GM21529 (cell line): Measurements from ENCODE around the gene TDRKH.
"Not testable (repeated sequence)": the region's sequence is repeated elsewhere in the genome, so short reads cannot be mapped to it uniquely, and the experiment has no call there.

ENCODE experiments used
- ATAC-seq: cut with Tn5 transposase; IDR thresholded peaks from one replicate; pipeline ENCODE4 v1.9.1; 2021; ENCODE audit not compliant: unreplicated experiment

The TDRKH gene

DNA sequence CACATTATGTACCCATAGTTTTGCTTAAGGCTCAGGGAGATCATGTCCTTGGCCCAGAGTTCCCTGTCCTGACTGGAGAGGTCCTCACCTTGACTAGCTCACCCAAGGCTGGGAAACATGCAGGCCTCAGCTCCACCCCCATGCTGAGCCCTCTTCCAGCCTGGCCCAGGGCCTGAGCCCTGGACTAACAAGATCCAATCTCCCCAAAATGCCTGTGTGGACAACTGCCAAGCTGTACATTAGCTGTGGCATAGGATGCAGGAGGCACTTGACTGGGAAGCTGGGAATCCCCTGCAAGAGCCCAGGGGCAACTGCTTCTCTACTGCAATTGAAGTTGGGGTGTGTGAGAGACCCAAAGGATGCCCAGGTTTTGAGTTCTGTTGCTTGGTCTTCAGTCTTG is 12.9 kb upstream of the TDRKH start:
- ATAC-seq = no peak

DNA sequence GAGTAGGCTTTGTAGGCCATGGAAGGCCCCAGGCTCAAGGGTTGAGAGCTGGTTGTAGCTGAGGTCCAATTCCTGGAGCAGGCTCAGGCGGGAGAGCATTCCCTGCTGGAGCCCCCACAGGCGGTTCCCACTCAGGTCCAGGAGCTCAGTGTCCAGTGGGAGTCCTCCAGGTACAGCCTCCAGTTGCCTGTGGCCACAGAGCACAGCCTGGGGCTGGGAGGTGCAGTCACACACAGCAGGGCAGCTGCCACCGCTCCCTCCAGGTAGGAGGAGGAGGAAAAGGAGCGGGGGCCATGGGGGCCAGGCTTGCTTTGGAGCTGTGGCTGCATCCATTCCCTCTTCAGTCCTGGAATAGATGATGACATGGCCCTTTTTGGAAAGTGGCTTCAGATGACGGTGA is 12.1 kb upstream of the TDRKH start:
- no peak for ATAC-seq

GRCh38 chr1:151801846-151802245 is 11.5 kb upstream of the TDRKH start:
- no peak for ATAC-seq

- no peak for ATAC-seq
These were observed 11.1 kb upstream of the TDRKH start for GRCh38 chr1:151801310-151801820.

DNA sequence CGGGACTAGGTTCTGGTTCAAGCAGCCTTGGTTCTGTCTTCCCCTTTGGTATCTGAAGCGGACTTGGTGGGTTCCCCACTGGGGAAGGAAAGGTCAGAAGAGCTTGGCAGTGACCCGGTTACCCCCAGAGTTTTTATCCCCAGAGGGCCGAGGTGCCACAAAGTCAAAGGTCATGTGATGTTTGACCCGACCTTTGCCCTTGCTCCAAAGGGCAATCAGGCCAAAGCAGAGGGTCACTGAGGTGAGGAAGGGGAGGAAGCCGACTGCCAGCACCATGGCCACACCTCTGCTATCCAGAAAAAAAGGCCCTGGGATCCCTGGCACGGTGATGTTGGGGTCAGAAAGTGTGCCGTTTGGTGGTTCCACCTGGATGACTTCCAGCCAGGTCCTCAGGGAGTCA is 10.5 kb upstream of the TDRKH start:
- no peak for ATAC-seq

DNA sequence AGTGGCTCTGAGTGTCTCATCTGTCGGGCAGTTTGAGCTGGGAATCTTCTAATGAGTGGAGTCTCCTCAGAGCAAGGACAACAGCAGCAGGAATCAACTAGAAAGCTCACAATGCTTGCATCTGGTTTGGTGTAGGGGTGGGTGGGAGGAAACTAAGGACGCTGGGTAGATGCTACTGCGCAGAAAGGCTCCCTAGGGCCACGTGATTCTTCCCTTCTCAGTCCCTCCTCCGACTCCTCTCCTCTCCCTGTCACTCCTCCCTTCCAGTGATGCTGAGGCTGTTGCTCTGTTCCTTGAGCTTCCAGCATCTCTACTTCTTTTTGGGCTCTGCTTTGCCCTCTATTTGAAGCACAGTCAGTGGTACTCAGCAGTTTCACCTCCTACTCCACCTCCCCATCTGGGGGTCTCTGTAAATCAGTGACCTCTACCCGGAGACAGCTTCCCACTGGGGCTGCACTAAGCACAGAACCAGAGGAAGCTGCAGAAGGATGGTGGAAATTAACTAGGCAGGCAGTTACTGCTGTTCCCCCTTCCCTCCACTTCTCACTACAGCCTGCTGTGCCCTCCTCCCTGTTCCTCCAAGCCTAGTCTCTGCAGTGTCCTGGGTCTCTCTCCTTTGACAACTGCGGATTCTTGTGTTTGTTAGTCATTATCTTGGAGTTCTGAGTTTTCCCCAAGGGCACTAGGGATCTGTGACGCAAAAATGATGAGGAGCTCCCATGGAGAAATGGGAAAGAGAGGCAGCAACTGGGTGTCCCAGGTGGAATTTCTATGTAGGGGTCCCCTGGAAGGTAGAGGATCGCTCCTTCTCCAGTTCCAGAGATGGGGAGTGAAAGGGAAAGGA is 9.1 kb upstream of the TDRKH start:
- ATAC-seq = no peak

DNA sequence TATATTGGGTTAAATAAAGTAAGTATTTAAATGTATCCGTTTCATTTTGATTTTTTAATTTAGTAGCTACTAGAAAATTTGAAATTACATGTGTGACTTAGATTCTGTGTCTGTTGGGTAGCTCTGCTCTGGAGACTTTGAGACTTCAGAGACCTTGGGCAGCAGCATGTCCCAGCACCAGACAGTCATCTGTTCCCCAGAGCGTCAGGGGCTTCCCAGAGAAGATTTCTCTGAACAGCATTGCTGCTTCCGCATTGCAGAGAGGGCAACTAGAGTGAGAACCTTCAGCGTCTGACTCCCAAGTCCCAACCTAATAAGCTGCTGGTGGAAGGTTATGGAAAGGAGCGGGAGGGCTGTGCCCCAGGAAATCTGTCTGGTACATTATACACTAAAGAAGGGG is 8.3 kb upstream of the TDRKH start:
- ATAC-seq = no peak

DNA sequence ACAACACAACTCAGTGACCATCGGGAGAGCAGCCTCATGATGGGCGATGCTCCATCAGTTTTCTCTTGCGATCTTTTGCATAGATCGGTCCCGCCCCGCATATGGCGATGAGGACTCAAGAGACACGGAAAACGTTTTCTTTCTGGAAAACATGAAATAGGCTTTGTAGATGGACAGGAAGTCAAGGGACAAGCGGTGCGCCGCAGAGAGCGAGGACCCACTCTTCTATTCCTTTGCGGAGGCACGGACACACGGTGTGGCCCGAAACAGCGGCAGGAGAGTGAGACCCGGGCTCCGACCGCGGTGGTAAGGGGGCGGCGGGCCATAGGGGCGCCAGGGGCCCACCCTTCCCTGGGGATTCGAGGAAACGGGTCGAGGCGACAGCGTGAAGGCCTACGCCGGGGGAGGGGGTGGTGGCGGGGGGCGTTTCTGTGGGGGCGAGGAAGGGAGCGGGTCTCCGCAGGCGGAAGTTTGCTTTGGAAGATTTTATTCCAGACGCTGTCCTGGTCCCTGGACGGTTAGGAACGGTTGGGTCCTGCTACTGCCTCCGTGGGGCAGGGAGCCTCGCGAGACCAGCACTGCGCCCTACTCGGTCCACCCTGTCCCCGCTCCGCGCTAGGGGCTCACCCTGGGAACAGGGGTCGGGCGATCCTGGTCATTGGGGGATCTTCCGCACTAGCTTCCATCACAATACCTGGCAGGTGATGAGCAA is 796 bp upstream of the TDRKH start:
- ATAC-seq = peak; percentile 2

GRCh38 chr1:151787689-151788088 is 2.6 kb downstream of the TDRKH start:
- no peak for ATAC-seq

DNA sequence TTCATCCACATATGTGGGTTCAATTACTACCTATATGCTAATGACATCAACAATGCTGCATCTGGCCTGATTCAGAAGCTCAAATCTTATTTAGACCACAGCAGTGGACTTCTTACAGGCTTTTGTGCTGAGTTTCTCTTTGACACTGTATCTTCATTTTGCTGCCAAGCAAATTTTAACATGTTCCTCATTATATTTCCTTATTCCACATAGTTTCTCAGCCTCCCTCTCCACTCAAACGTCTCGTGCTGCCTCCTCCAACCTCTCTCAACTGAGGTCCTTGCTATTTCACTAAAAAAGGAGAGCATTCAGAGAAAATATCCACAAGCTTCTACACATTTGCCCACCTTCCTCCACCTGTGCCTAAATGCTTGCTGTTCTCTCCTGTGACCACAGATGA is 6.5 kb downstream of the TDRKH start:
- no peak for ATAC-seq

GRCh38 chr1:151782741-151783140 is 7.6 kb downstream of the TDRKH start:
- no peak for ATAC-seq

DNA sequence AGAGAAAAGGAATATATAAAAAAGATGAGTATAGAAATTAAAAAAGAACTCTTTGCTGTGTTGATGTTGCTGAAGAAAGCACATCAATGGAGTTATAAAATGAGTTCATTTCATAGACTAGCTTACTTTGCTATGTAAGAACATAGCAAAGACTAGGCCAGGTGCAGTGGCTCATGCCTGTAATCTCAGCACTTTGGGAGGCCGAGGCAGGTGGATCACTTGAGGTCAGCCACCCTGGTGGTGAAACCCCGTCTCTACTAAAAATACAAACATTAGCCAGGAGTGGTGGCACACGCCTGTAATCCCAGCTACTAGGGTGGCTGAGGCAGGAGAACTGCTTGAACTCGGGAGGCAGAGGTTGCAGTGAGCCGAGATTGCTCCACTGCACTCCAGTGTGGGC is 8.3 kb downstream of the TDRKH start:
- ATAC-seq = not testable (repeated sequence)

- not testable (repeated sequence) for ATAC-seq
These were observed 9.6 kb downstream of the TDRKH start for GRCh38 chr1:151780736-151781135.

DNA sequence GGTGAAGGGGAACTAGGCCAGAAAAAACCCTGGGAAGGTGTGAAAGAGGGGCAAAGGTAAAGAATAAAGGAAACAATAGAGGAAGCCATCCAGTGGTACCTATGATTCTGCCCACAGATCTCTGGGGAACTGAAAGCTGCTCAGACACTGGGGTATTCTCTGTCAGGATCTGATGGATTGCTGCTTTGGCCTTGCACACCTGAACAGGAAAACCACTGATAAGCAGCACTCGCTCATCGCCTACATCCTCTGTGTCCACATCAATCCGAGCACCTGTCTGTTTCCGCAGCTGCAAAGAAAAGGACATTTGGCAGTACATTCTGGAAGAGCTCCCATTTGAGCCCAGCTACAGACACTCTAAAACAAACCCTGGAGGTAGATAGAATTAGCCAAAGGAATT is 10.4 kb downstream of the TDRKH start:
- no peak for ATAC-seq

- ATAC-seq = no peak
These were observed 13.0 kb downstream of the TDRKH start for GRCh38 chr1:151777317-151777716.

- no peak for ATAC-seq
These were observed 13.6 kb downstream of the TDRKH start for GRCh38 chr1:151776665-151777062.

DNA sequence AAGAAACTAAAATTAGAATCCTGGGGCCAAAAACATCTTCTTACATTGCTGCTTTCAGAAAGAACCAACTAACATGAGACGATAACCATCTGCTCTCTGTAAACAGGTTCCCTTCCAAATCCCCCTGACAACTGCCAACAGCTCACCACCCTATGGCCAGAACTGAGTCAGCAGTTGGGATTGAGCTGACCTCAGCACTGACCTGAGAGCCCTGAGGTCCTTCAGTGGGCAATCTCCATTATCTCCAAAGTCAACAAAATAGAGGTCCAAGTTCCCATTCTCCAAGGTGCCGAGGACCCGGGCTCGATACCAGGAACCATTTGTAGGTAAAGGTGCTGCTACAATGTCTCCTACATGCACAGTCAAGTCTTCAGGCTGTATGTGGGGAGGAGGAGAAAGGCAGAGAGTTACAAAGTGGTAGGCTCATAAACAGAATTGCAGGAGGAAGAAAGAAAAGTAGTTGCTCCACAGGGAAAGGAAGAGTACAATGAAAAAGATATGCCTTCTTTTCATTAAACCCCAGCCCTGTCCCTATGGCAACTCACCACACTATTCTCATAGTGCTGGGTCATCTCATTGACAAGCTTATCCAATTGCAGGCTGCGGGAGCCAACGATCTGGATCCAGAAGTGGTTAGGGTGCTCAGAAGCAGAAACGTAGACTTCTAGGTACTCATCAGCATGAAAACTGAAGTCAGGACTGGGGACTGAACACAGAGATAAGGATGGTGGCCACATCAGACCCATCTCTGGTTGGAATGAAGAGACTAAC is 14.2 kb downstream of the TDRKH start:
- ATAC-seq = no peak

- ATAC-seq = no peak
These were observed 15.9 kb downstream of the TDRKH start for GRCh38 chr1:151774256-151774922.

DNA sequence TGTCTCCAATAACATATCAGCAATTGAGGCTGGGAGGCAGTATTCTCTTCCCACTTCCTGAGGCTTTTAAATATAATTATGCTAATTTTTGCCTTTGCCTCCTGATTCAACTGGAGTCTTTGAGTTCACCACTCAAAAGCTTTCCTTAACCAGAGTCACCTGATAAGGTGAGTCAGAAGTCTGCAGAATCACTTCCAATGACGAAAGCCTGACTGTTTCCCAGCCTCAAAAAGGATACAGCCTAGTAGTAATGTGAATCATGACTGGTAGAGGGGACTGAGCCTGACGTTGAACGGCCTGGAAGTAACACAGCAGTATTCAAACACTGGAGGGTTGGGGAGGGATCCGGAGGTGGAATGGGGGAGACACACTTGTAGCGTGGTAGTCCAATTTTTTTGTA is 16.6 kb downstream of the TDRKH start:
- no peak for ATAC-seq

- not testable (repeated sequence) for ATAC-seq
These were observed 21.0 kb downstream of the TDRKH start for GRCh38 chr1:151769270-151769669.
